B cell (primary cell): Measurements from ENCODE around the gene TMF1. TPM values are rescaled to one million over a fixed set of nuclear protein-coding genes. Genes with fewer than 3 reads are reported as not detected.
A peak's percentile ranks its signal among the peaks of the same experiment; 100 is the strongest.

ENCODE experiments used
- ATAC-seq: fragments of 200-7000 bp; cut with Tn5 transposase; one replicate; pipeline ENCODE4 v1.10.0; 2021; ENCODE audit warnings: low read depth, mild to moderate bottlenecking, moderate number of reproducible peaks, moderate library complexity
- CTCF ChIA-PET: fragments of 350-600 bp; sonication (Branson Sonifier 250); formaldehyde crosslinking; loops from one replicate; lab custom pipeline; 2021; ENCODE audit warnings: antibody characterized with exemption, inconsistent platforms; lab: Charles Lee
- POLR2A ChIA-PET: fragments of 350-600 bp; sonication (Branson Sonifier 250); formaldehyde crosslinking; loops from one replicate; lab custom pipeline; 2021; ENCODE audit warnings: antibody characterized with exemption; lab: Charles Lee
- DNase-seq: peaks from one replicate; pipeline ENCODE4 v3.0.0; 2013
- H2AFZ ChIP-seq: 2 replicates; pipeline ENCODE4 v1.6.1; 2012; ENCODE audit warnings: mild to moderate bottlenecking, low read depth, low read length; ENCODE audit not compliant: insufficient read depth, poor library complexity, severe bottlenecking
- H3K27ac ChIP-seq, 2 donors: 1 replicate in 1 of 2; 2 replicates in 1 of 2; pipeline ENCODE4 v1.5.1; 2012 to 2013; ENCODE audit warnings: low read length in 2 of 2, mild to moderate bottlenecking in 2 of 2, moderate library complexity in 1 of 2
- H3K27me3 ChIP-seq, 4 experiments: fragments of 200-600 bp in 1 of 4; sonication (generic) in 1 of 4; replicated peaks in 1 of 4; 1 replicate in 2 of 4; 2 replicates in 2 of 4; pipeline versions ENCODE4 v1.6.1 to v1.7.0; 2013 to 2016; ENCODE audit warnings: low read length in 3 of 4, mild to moderate bottlenecking in 2 of 4, mixed read lengths in 1 of 4, moderate library complexity in 1 of 4; ENCODE audit not compliant: insufficient read depth in 4 of 4, control insufficient read depth in 3 of 4; ENCODE audit errors: control extremely low read depth in 1 of 4
- H3K36me3 ChIP-seq, 2 experiments: replicated peaks in 1 of 2; 1 replicate in 1 of 2; 2 replicates in 1 of 2; pipeline versions ENCODE4 v1.6.1 to v1.7.1; 2013; ENCODE audit warnings: low read length in 1 of 2; ENCODE audit not compliant: insufficient read depth in 2 of 2, control insufficient read depth in 1 of 2; ENCODE audit errors: control extremely low read depth in 1 of 2, extremely low read depth in 1 of 2
- H3K4me1 ChIP-seq, 2 donors: fragments of 200-600 bp in 1 of 2; sonication (generic) in 1 of 2; 1 replicate in 1 of 2; 2 replicates in 1 of 2; pipeline versions ENCODE4 v1.5.1 to v1.6.1; 2013 to 2017; ENCODE audit warnings: low read length in 2 of 2; ENCODE audit not compliant: control insufficient read depth in 2 of 2, insufficient read depth in 2 of 2
- H3K4me2 ChIP-seq: replicated peaks from 2 replicates; pipeline ENCODE3; 2012; ENCODE audit warnings: mild to moderate bottlenecking, low read depth, low read length; ENCODE audit not compliant: poor library complexity, severe bottlenecking
- H3K4me3 ChIP-seq, 5 experiments: fragments of 200-600 bp in 1 of 5; sonication (generic) in 1 of 5; 1 replicate in 3 of 5; 2 replicates in 2 of 5; pipeline versions ENCODE4 v1.5.1 to v1.7.0; 2011 to 2016; ENCODE audit warnings: low read length in 4 of 5, mild to moderate bottlenecking in 4 of 5, low read depth in 2 of 5, control low read depth in 1 of 5, moderate library complexity in 1 of 5; ENCODE audit not compliant: insufficient read depth in 1 of 5; ENCODE audit errors: control extremely low read depth in 1 of 5, extremely low read depth in 1 of 5
- H3K79me2 ChIP-seq: fragments of 200-600 bp; sonication (generic); one replicate; pipeline ENCODE4 v1.6.0; 2016; ENCODE audit warnings: low read length; ENCODE audit not compliant: control insufficient read depth, insufficient read depth
- H3K9ac ChIP-seq: fragments of 200-600 bp; sonication (generic); 2 replicates; pipeline ENCODE4 v1.6.1; 2017; ENCODE audit warnings: mild to moderate bottlenecking, low read length, moderate library complexity
- H3K9me3 ChIP-seq, 3 donors: one replicate each; pipeline versions ENCODE4 v1.6.1 to v1.7.1; 2013; ENCODE audit warnings: low read length in 2 of 3; ENCODE audit not compliant: control insufficient read depth in 2 of 3, insufficient read depth in 1 of 3; ENCODE audit errors: control extremely low read depth in 1 of 3
- H4K20me1 ChIP-seq: 2 replicates; pipeline ENCODE4 v1.6.0; 2012; ENCODE audit warnings: mild to moderate bottlenecking, low read length; ENCODE audit not compliant: insufficient read depth, control insufficient read depth, poor library complexity, severe bottlenecking
- H3K27ac Mint-ChIP-seq: one replicate; pipeline ENCODE4 v1.8.0; 2021; ENCODE audit warnings: mixed read lengths
- H3K27me3 Mint-ChIP-seq: one replicate; pipeline ENCODE4 v1.8.0; 2021; ENCODE audit warnings: mixed read lengths
- H3K4me1 Mint-ChIP-seq: one replicate; pipeline ENCODE4 v1.8.0; 2021; ENCODE audit warnings: mixed read lengths
- H3K4me3 Mint-ChIP-seq: one replicate; pipeline ENCODE4 v1.8.0; 2021; ENCODE audit warnings: mixed read lengths
- H3K9me3 Mint-ChIP-seq: one replicate; pipeline ENCODE4 v1.8.0; 2022; ENCODE audit warnings: mixed read lengths; ENCODE audit not compliant: insufficient read depth
- CTCF ChIP-seq: fragments of 200-600 bp; IDR thresholded peaks from one replicate; pipeline ENCODE4 v1.8.0; 2022; ENCODE audit warnings: antibody characterized with exemption, mild to moderate bottlenecking
- EZH2 ChIP-seq: IDR thresholded peaks from 2 replicates; pipeline ENCODE4 v1.6.1; 2012; ENCODE audit warnings: borderline replicate concordance, low read depth, mild to moderate bottlenecking, moderate library complexity, low read length; ENCODE audit not compliant: insufficient read depth, poor library complexity, severe bottlenecking
- WGBS: methylation state at CpG from one replicate; pipeline ENCODE4 v1.1.5; 2013; ENCODE audit warnings: missing lambda C conversion rate; ENCODE audit not compliant: insufficient coverage; 5-methylcytosine and 5-hydroxymethylcytosine counted together
- intact Hi-C: fragments of 100-400 bp; cut with micrococcal nuclease; formaldehyde crosslinking; loops from one replicate; pipeline ENCODE4 v1.10.0; 2022
- polyA plus RNA-seq: library from polyadenylated mRNA; depleted of rRNA; stranded (reverse); fragments of >200 nt; gene quantifications from 2 replicates; pipeline ENCODE4 v1.2.3, GENCODE V29; 2012
- total RNA-seq, 2 donors: library from RNA; stranded (reverse); fragments of 120-200 nt in 1 of 2; gene quantifications; 1 replicate in 1 of 2; 2 replicates in 1 of 2; pipeline versions ENCODE4 v1.2.3 to v1.2.4, GENCODE V29; 2013 to 2022

The TMF1 gene
- total and polyA plus RNA-seq, 2 donors (not counting 1 experiment from before 2014, with no cell fraction given), result 6.8 to 65.1 TPM

- Mint-ChIP-seq H3K4me1 (peaks cover 59% of the 10 kb centered on the region), H3K4me3 (peak overlapping the region; percentile 85), H3K9me3 (no peaks in the 10 kb centered on the region), H3K27ac (peak overlapping the region; percentile 55), H3K27me3 (no peaks in the 10 kb centered on the region)
- Histone ChIP-seq H3K4me3 (peak overlapping the region; percentile 41 to 79 (median 67)), H3K4me2 (peak overlapping the region; percentile 87), H4K20me1 (peaks cover 10% of the 10 kb centered on the region), H3K9ac (peak overlapping the region; percentile 82), H3K4me1 (peaks cover 51 to 53% of the 10 kb centered on the region in 2 donors), H2AFZ (peak overlapping the region; percentile 82), H3K9me3 (no peaks in the 10 kb centered on the region), H3K27ac (peak overlapping the region in 1 of 2 donors; percentile 77), H3K79me2 (peaks cover 65% of the 10 kb centered on the region), H3K36me3 (peaks cover 0 to 11% of the 10 kb centered on the region in 2 experiments), H3K27me3 (no peaks in the 10 kb centered on the region)
- CTCF ChIA-PET, result interaction anchor here (1.6 kb wide), 1 partner anchor 19 kb away, joined by 3 read pairs; no protein-coding TSS in a partner anchor
- DNase-seq (peak; percentile 44), ATAC-seq (peak; percentile 2)
- intact Hi-C loops, result loop anchor here (1.0 to 5.0 kb wide), 4 partner anchors 15 to 66 kb away; partner anchors contain the start of genes EOGT, LMOD3 and TMF1
- POLR2A ChIA-PET, result interaction anchor here (0.6 to 1.0 kb wide), 5 partner anchors 14 to 27 kb away, joined by 3 to 5 read pairs (median 3); partner anchors contain the start of gene TMF1
- no peak for TF ChIP-seq EZH2
- no peak for TF ChIP-seq CTCF
- 0% methylated on average over 16 of the region's 29 CpGs for WGBS
Observed at GRCh38 chr3:69079269-69080159, 27.4 kb upstream of the TMF1 start.

- intact Hi-C loops, result no loop called here
- no peaks in the 10 kb centered on the region for H3K27me3 ChIP-seq
- H3K9me3 ChIP-seq, result no peaks in the 10 kb centered on the region
- Mint-ChIP-seq H3K4me1 (peaks cover 26% of the 10 kb centered on the region), H3K4me3 (no peak overlapping the region), H3K9me3 (no peaks in the 10 kb centered on the region), H3K27me3 (no peaks in the 10 kb centered on the region), H3K27ac (no peak overlapping the region)
- peaks cover 2 to 48% of the 10 kb centered on the region in 2 experiments for H3K36me3 ChIP-seq
- no peak overlapping the region for H2AFZ ChIP-seq
- no peak for ATAC-seq
- H3K4me1 ChIP-seq, result peaks cover 0 to 8% of the 10 kb centered on the region in 2 donors
- H3K27ac ChIP-seq, result no peak overlapping the region
- H3K79me2 ChIP-seq, result peaks cover 71% of the 10 kb centered on the region
- no peak overlapping the region for H3K4me2 ChIP-seq
- H4K20me1 ChIP-seq, result peaks cover 9% of the 10 kb centered on the region
- CTCF ChIA-PET, result no interaction called here
- POLR2A ChIA-PET, result no interaction called here
- WGBS, result 97% methylated on average over 3 of the region's 3 CpGs
- no peak overlapping the region for H3K4me3 ChIP-seq
- H3K9ac ChIP-seq, result no peak overlapping the region
- TF ChIP-seq EZH2, result no peak
- no peak for TF ChIP-seq CTCF
- DNase-seq, result no peak
Observed at GRCh38 chr3:69072928-69073327, 20.8 kb upstream of the TMF1 start.
